ENCODE results near the gene MAGI2. TPM values are rescaled to one million over a fixed set of nuclear protein-coding genes. Genes with fewer than 3 reads are reported as not detected.
A peak's percentile ranks its signal among the peaks of the same experiment; 100 is the strongest.

The MAGI2 gene
- total RNA-seq, 1 experiment from 2014 or later: 0.22 TPM

DNA sequence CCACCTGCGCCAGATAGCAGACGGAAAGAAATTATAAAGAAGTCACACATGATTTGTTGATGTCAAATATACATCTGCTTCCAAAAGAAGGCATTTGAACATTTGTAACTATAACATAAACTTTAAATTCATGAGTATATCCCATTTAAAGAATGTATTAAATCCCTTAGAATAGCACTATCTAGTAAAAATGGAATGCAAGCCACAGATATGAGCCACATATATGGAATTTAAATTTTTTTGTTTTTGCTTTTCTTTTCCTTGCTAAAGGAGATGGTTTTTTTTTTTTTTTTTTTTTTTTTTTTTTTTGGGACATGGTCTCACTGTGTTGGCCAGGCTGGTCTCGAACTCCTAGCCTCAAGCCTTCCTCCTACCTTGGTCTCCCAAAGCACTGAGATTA is 924.1 kb downstream of the MAGI2 start (continued):
- TF ChIP-seq, protein P1, sequence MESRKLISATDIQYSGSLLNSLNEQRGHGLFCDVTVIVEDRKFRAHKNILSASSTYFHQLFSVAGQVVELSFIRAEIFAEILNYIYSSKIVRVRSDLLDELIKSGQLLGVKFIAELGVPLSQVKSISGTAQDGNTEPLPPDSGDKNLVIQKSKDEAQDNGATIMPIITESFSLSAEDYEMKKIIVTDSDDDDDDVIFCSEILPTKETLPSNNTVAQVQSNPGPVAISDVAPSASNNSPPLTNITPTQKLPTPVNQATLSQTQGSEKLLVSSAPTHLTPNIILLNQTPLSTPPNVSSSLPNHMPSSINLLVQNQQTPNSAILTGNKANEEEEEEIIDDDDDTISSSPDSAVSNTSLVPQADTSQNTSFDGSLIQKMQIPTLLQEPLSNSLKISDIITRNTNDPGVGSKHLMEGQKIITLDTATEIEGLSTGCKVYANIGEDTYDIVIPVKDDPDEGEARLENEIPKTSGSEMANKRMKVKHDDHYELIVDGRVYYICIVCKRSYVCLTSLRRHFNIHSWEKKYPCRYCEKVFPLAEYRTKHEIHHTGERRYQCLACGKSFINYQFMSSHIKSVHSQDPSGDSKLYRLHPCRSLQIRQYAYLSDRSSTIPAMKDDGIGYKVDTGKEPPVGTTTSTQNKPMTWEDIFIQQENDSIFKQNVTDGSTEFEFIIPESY (IDR thresholded peaks at IDR 0.05; ENCODE audit: extremely low read depth, insufficient replicate concordance, low read length): no peak
- TF ChIP-seq ELF1 (IDR thresholded peaks at IDR 0.05; ENCODE audit: borderline replicate concordance, low read depth): no peak
- no peak for TF ChIP-seq SP1 (IDR thresholded peaks at IDR 0.05; ENCODE audit: low read depth)
- TF ChIP-seq POLR2A (IDR thresholded peaks at IDR 0.05; ENCODE audit: borderline replicate concordance, extremely low read depth, insufficient read depth, insufficient read length): no peak

DNA sequence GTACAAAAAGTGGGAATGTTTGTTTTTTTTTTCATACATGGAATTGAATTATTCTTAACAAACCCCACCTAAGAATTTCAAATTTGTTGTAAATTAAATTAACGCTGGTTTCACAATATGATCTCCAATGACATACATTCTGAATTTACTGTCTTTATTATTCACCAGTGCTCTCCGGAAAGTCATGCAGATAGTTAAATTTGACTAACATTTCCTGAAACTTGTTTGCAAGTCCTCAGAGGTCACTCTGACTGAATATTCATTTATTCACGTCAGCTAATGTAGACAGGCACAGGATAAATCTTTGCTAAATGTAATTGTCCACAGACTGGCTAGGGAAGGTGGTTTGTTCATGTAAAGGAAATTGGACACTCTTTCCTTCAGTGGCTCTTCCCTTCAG is 924.5 kb downstream of the MAGI2 start:
- no peak for ATAC-seq
- no peak overlapping the region for H2AFZ ChIP-seq (ENCODE audit: low read depth, low read length, poor library complexity, severe bottlenecking)
- no peaks in the 10 kb centered on the region for H3K9me2 ChIP-seq (ENCODE audit: insufficient read depth)
- no peak for DNase-seq (ENCODE audit: low read depth, low spot score)
- CTCF ChIA-PET: no interaction called here
- intact Hi-C loops (cut with micrococcal nuclease): no loop called here
- H3K4me1 ChIP-seq (ENCODE audit: control insufficient read depth in 1 of 2, insufficient read depth in 2 of 2, low read length in 2 of 2): no peaks in the 10 kb centered on the region
- no peak overlapping the region for H3K27ac ChIP-seq (ENCODE audit: low read depth, low read length)
- no peak for TF ChIP-seq EZH2 (IDR thresholded peaks at IDR 0.05)
- TF ChIP-seq ZNF274 (IDR thresholded peaks at IDR 0.05; ENCODE audit: low read depth, low read length): no peak
- no peaks in the 10 kb centered on the region for H3K27me3 ChIP-seq (ENCODE audit: insufficient read depth, low read length)
- no peak overlapping the region for H3K4me2 ChIP-seq (ENCODE audit: low read length)
- no peaks in the 10 kb centered on the region for H3K9me3 ChIP-seq (ENCODE audit: control insufficient read depth in 1 of 2, insufficient read depth in 1 of 2, low read depth in 1 of 2, low read length in 2 of 2)
- no peak overlapping the region for H3K9ac ChIP-seq (ENCODE audit: low read length)
- H4K20me1 ChIP-seq (ENCODE audit: insufficient read depth): no peaks in the 10 kb centered on the region
- no peaks in the 10 kb centered on the region for H3K79me2 ChIP-seq (ENCODE audit: insufficient read depth, low read length)
- no peak overlapping the region for H3K4me3 ChIP-seq (replicated peaks in 1 of 2; ENCODE audit: low read depth in 1 of 2, low read length in 2 of 2)
- POLR2A ChIA-PET: no interaction called here
- H3K36me3 ChIP-seq (ENCODE audit: control insufficient read depth in 1 of 2, insufficient read depth in 2 of 2, low read length in 2 of 2): no peaks in the 10 kb centered on the region
- RAD21 ChIA-PET (ENCODE audit: low non-redundant PET in 1 of 2, low total read pairs in 2 of 2, uncharacterized antibody in 2 of 2, unreplicated experiment in 2 of 2): no interaction called here
- BruUV-seq (replicated peaks): no TSS peak

DNA sequence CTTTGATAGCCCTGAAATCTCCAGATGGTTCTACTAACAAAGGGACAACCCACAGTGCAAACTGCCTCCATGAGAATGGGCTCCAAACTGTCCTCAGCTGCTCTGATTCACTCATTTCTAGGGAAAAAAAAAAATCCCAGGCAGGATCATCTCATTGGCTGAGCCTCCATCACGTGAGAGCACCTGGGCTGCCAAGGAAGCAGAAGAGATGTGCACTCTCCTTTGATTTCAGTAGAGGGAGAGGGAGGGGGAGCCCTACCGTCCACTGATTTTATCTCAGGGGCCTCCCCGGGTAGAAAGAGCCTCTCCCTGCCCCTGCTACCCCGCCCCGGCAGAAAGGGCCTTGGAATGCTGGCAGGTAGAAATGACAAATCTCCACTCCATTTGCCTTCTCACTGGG is 929.5 kb downstream of the MAGI2 start:
- H3K9me2 ChIP-seq (ENCODE audit: insufficient read depth): no peaks in the 10 kb centered on the region
- intact Hi-C loops (cut with micrococcal nuclease): loop anchor here (5.0 kb wide), 1 partner anchor 52 kb away; no protein-coding TSS in a partner anchor
- no peak overlapping the region for H3K27ac ChIP-seq (ENCODE audit: low read depth, low read length)
- ATAC-seq: 0 out of 2 replicates have a peak, but pooled peaks have one; percentile 42
- H3K4me2 ChIP-seq (ENCODE audit: low read length): no peak overlapping the region
- H3K4me3 ChIP-seq (replicated peaks in 1 of 2; ENCODE audit: low read depth in 1 of 2, low read length in 2 of 2): no peak overlapping the region
- CTCF ChIA-PET: no interaction called here
- no peaks in the 10 kb centered on the region for H3K27me3 ChIP-seq (ENCODE audit: insufficient read depth, low read length)
- no peaks in the 10 kb centered on the region for H3K79me2 ChIP-seq (ENCODE audit: insufficient read depth, low read length)
- RAD21 ChIA-PET (ENCODE audit: low non-redundant PET in 1 of 2, low total read pairs in 2 of 2, uncharacterized antibody in 2 of 2, unreplicated experiment in 2 of 2): no interaction called here
- no peak overlapping the region for H3K9ac ChIP-seq (ENCODE audit: low read length)
- DNase-seq (ENCODE audit: low read depth, low spot score): no peak
- POLR2A ChIA-PET: no interaction called here
- BruUV-seq (replicated peaks): no TSS peak
- no peak overlapping the region for H2AFZ ChIP-seq (ENCODE audit: low read depth, low read length, poor library complexity, severe bottlenecking)
- no peaks in the 10 kb centered on the region for H3K9me3 ChIP-seq (ENCODE audit: control insufficient read depth in 1 of 2, insufficient read depth in 1 of 2, low read depth in 1 of 2, low read length in 2 of 2)
- H3K36me3 ChIP-seq (ENCODE audit: control insufficient read depth in 1 of 2, insufficient read depth in 2 of 2, low read length in 2 of 2): no peaks in the 10 kb centered on the region
- no peaks in the 10 kb centered on the region for H3K4me1 ChIP-seq (ENCODE audit: control insufficient read depth in 1 of 2, insufficient read depth in 2 of 2, low read length in 2 of 2)
- no peaks in the 10 kb centered on the region; the same call in 1 of the 2 replicates for H4K20me1 ChIP-seq (ENCODE audit: insufficient read depth)
- TF ChIP-seq ELF1 (IDR thresholded peaks at IDR 0.05; ENCODE audit: borderline replicate concordance, low read depth): no peak
- TF ChIP-seq POLR2AphosphoS5 (IDR thresholded peaks at IDR 0.05; ENCODE audit: low read depth, low read length): no peak
- no peak for TF ChIP-seq CBX3 (IDR thresholded peaks at IDR 0.05; ENCODE audit: low read depth)
- TF ChIP-seq ZFX (IDR thresholded peaks at IDR 0.05): no peak
- TF ChIP-seq SP1 (IDR thresholded peaks at IDR 0.05; ENCODE audit: low read depth): no peak
- TF ChIP-seq EZH2phosphoT487 (IDR thresholded peaks at IDR 0.05; ENCODE audit: borderline replicate concordance): no peak
- TF ChIP-seq SIN3A (IDR thresholded peaks at IDR 0.05; ENCODE audit: low read depth): no peak
- TF ChIP-seq, protein P2, sequence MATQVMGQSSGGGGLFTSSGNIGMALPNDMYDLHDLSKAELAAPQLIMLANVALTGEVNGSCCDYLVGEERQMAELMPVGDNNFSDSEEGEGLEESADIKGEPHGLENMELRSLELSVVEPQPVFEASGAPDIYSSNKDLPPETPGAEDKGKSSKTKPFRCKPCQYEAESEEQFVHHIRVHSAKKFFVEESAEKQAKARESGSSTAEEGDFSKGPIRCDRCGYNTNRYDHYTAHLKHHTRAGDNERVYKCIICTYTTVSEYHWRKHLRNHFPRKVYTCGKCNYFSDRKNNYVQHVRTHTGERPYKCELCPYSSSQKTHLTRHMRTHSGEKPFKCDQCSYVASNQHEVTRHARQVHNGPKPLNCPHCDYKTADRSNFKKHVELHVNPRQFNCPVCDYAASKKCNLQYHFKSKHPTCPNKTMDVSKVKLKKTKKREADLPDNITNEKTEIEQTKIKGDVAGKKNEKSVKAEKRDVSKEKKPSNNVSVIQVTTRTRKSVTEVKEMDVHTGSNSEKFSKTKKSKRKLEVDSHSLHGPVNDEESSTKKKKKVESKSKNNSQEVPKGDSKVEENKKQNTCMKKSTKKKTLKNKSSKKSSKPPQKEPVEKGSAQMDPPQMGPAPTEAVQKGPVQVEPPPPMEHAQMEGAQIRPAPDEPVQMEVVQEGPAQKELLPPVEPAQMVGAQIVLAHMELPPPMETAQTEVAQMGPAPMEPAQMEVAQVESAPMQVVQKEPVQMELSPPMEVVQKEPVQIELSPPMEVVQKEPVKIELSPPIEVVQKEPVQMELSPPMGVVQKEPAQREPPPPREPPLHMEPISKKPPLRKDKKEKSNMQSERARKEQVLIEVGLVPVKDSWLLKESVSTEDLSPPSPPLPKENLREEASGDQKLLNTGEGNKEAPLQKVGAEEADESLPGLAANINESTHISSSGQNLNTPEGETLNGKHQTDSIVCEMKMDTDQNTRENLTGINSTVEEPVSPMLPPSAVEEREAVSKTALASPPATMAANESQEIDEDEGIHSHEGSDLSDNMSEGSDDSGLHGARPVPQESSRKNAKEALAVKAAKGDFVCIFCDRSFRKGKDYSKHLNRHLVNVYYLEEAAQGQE (IDR thresholded peaks at IDR 0.05; ENCODE audit: low read depth): no peak
- no peak for TF ChIP-seq EZH2 (IDR thresholded peaks at IDR 0.05)
- no peak for TF ChIP-seq SRF (IDR thresholded peaks at IDR 0.05; ENCODE audit: low read depth)
- TF ChIP-seq ZNF274 (IDR thresholded peaks at IDR 0.05; ENCODE audit: low read depth, low read length): no peak
- no peak for TF ChIP-seq YY1 (IDR thresholded peaks at IDR 0.05; ENCODE audit: extremely low read depth, insufficient replicate concordance, low read depth, low read length)
